HG02840 (cell line): ENCODE results near the gene CTXN1.
"Not testable (repeated sequence)": the region's sequence is repeated elsewhere in the genome, so short reads cannot be mapped to it uniquely, and the experiment has no call there.

ENCODE experiments used
- ATAC-seq: cut with Tn5 transposase; IDR thresholded peaks from one replicate; pipeline ENCODE4 v1.9.1; 2021; ENCODE audit warnings: mild to moderate bottlenecking, moderate library complexity, moderate number of reproducible peaks; ENCODE audit not compliant: unreplicated experiment, low FRiP score

The CTXN1 gene

GRCh38 chr19:7926021-7926726, at the start of gene CTXN1:
TSS of gene CTXN1 (minus strand) at chr19:7926135. CDS start at chr19:7925538, 597 bp downstream.
- no peak for ATAC-seq

- ATAC-seq = no peak
Observed at GRCh38 chr19:7975037-7975436, 49.1 kb upstream of the CTXN1 start.

GRCh38 chr19:7973883-7974282, 47.9 kb upstream of the CTXN1 start:
- ATAC-seq = no peak

GRCh38 chr19:7971553-7972520, 45.9 kb upstream of the CTXN1 start:
- no peak for ATAC-seq

- ATAC-seq = no peak
Observed at GRCh38 chr19:7970716-7971448, 44.9 kb upstream of the CTXN1 start.

- no peak for ATAC-seq
Observed at GRCh38 chr19:7969555-7969939, 43.6 kb upstream of the CTXN1 start.

GRCh38 chr19:7968796-7969554, 43.0 kb upstream of the CTXN1 start:
- no peak for ATAC-seq

- ATAC-seq = no peak
Observed at GRCh38 chr19:7968008-7968795, 42.3 kb upstream of the CTXN1 start.

GRCh38 chr19:7965921-7966665, 40.2 kb upstream of the CTXN1 start:
- ATAC-seq = no peak

- no peak for ATAC-seq
Observed at GRCh38 chr19:7965259-7965841, 39.4 kb upstream of the CTXN1 start.

- no peak for ATAC-seq
Observed at GRCh38 chr19:7963566-7963965, 37.6 kb upstream of the CTXN1 start.

GRCh38 chr19:7962644-7963268, 36.8 kb upstream of the CTXN1 start:
- ATAC-seq = no peak

- ATAC-seq = no peak
Observed at GRCh38 chr19:7961920-7962626, 36.1 kb upstream of the CTXN1 start.

- ATAC-seq = not testable (repeated sequence)
Observed at GRCh38 chr19:7961082-7961481, 35.1 kb upstream of the CTXN1 start.

- ATAC-seq = no peak
Observed at GRCh38 chr19:7959211-7959610, 33.3 kb upstream of the CTXN1 start.

GRCh38 chr19:7955696-7956095, 29.8 kb upstream of the CTXN1 start:
- no peak for ATAC-seq

GRCh38 chr19:7953576-7953975, 27.6 kb upstream of the CTXN1 start:
- ATAC-seq = no peak
